Thoracic aorta (tissue), 2 donors: Measurements from ENCODE around the gene HSF5. TPM values are rescaled to one million over a fixed set of nuclear protein-coding genes. Genes with fewer than 3 reads are reported as not detected.

Experiments used
- ATAC-seq: fragments of 150-250 bp; one replicate; pipeline ENCODE4 v1.8.0; 2017; ENCODE audit warnings: low read depth; ENCODE audit not compliant: insufficient number of reproducible peaks, low FRiP score
- DNase-seq: peaks from one replicate; pipeline ENCODE4 v3.0.0-alpha.2; 2020; ENCODE audit warnings: low spot score
- H3K27ac ChIP-seq, 2 donors: fragments of 200-600 bp; sonication (generic); 1 replicate in 1 of 2; 2 replicates in 1 of 2; pipeline ENCODE4 v1.5.1; 2016; ENCODE audit warnings: mild to moderate bottlenecking in 2 of 2, moderate library complexity in 2 of 2
- H3K27me3 ChIP-seq: fragments of 200-600 bp; sonication (generic); replicated peaks from 2 replicates; pipeline ENCODE4 v1.6.0; 2016; ENCODE audit warnings: mild to moderate bottlenecking; ENCODE audit not compliant: insufficient read depth
- H3K36me3 ChIP-seq: fragments of 200-600 bp; sonication (generic); one replicate; pipeline ENCODE4 v1.5.1; 2016
- H3K4me1 ChIP-seq, 2 donors: fragments of 200-600 bp; sonication (generic); 1 replicate in 1 of 2; 2 replicates in 1 of 2; pipeline versions ENCODE4 v1.5.1 to v1.6.0; 2016; ENCODE audit warnings: low read depth in 2 of 2, mild to moderate bottlenecking in 1 of 2; ENCODE audit not compliant: control insufficient read depth in 1 of 2
- H3K4me3 ChIP-seq: fragments of 200-600 bp; sonication (generic); 2 replicates; pipeline ENCODE4 v1.5.1; 2016; ENCODE audit warnings: mild to moderate bottlenecking
- H3K9me3 ChIP-seq: fragments of 200-600 bp; sonication (generic); 2 replicates; pipeline ENCODE4 v1.5.1; 2016
- CTCF ChIP-seq: fragments of 200-600 bp; sonication (generic); IDR thresholded peaks from one replicate; pipeline ENCODE4 v1.5.1; 2019; ENCODE audit warnings: antibody characterized with exemption
- total RNA-seq, 2 donors: library from RNA; depleted of rRNA; stranded (reverse); fragments of >200 nt; gene quantifications; one replicate each; pipeline versions ENCODE4 v1.1.0 to v1.2.3, GENCODE V29; 2016

The HSF5 gene
- total RNA-seq, 2 donors from 2014 or later = 0.14 TPM; not detected in 1

GRCh38 chr17:58378733-58379510 is 109.3 kb downstream of the HSF5 start:
- H3K27ac ChIP-seq = no peak overlapping the region
- no peaks in the 10 kb centered on the region for H3K4me1 ChIP-seq
- no peaks in the 10 kb centered on the region for H3K36me3 ChIP-seq
- no peak for ATAC-seq
- DNase-seq = no peak
- no peak for TF ChIP-seq CTCF
- no peak overlapping the region for H3K4me3 ChIP-seq
- H3K9me3 ChIP-seq = no peaks in the 10 kb centered on the region
- H3K27me3 ChIP-seq = no peaks in the 10 kb centered on the region

GRCh38 chr17:58377661-58378060 is 110.5 kb downstream of the HSF5 start:
- no peak overlapping the region for H3K4me3 ChIP-seq
- DNase-seq = no peak
- no peaks in the 10 kb centered on the region for H3K36me3 ChIP-seq
- H3K27ac ChIP-seq = no peak overlapping the region
- H3K27me3 ChIP-seq = no peaks in the 10 kb centered on the region
- H3K9me3 ChIP-seq = no peaks in the 10 kb centered on the region
- TF ChIP-seq CTCF = no peak
- no peak for ATAC-seq
- no peaks in the 10 kb centered on the region for H3K4me1 ChIP-seq

GRCh38 chr17:58377093-58377601 is 111.1 kb downstream of the HSF5 start:
- no peaks in the 10 kb centered on the region for H3K27me3 ChIP-seq
- H3K9me3 ChIP-seq = no peaks in the 10 kb centered on the region
- no peak overlapping the region for H3K27ac ChIP-seq
- H3K4me1 ChIP-seq = no peaks in the 10 kb centered on the region
- DNase-seq (no peak), ATAC-seq (no peak)
- TF ChIP-seq CTCF = no peak
- no peaks in the 10 kb centered on the region for H3K36me3 ChIP-seq
- H3K4me3 ChIP-seq = no peak overlapping the region

- no peaks in the 10 kb centered on the region for H3K36me3 ChIP-seq
- TF ChIP-seq CTCF = no peak
- ATAC-seq (no peak), DNase-seq (no peak)
- H3K27ac ChIP-seq = no peak overlapping the region
- H3K4me3 ChIP-seq = no peak overlapping the region
- no peaks in the 10 kb centered on the region for H3K9me3 ChIP-seq
- H3K4me1 ChIP-seq = no peaks in the 10 kb centered on the region
- no peaks in the 10 kb centered on the region for H3K27me3 ChIP-seq
Measured at GRCh38 chr17:58376472-58377000, 111.7 kb downstream of the HSF5 start.

GRCh38 chr17:58375811-58376210 is 112.4 kb downstream of the HSF5 start:
- H3K27ac ChIP-seq = no peak overlapping the region
- H3K36me3 ChIP-seq = no peaks in the 10 kb centered on the region
- no peak for TF ChIP-seq CTCF
- ATAC-seq (no peak), DNase-seq (no peak)
- H3K27me3 ChIP-seq = no peaks in the 10 kb centered on the region
- H3K4me1 ChIP-seq = no peaks in the 10 kb centered on the region
- H3K9me3 ChIP-seq = no peaks in the 10 kb centered on the region
- no peak overlapping the region for H3K4me3 ChIP-seq
